Astrocyte (in vitro differentiated cells and primary cell): ENCODE measurements around the gene CENPX.

Source experiments
- CTCF ChIP-seq: IDR thresholded peaks from 2 replicates; pipeline ENCODE4 v1.5.1; 2011; ENCODE audit warnings: low read depth, mild to moderate bottlenecking, inconsistent platforms, low read length, moderate library complexity; ENCODE audit not compliant: insufficient read depth
- EZH2 ChIP-seq: IDR thresholded peaks from 2 replicates; pipeline ENCODE4 v1.6.1; 2012; ENCODE audit warnings: mild to moderate bottlenecking, low read length, inconsistent platforms; ENCODE audit not compliant: insufficient read depth

DNA sequence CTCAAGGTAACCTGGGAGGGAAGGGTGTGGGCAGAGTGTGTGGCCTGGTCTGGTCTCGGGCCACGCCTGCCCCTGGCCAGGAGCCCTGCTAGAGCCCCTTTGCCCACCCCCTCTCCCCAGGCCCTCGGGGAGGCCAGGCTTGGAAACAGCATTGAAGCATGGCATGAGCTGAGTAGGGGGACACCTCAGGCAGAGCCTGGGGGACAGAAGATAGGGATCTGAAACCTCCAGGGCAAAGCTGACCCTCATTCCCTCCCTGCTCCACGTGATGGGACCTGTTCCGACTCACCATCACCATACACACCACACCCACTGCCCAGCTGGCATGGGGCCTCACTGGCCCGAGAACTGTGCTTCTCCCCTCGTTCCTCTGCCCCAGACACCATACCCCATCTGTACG lies 26.4 kb upstream of the CENPX start:
- no peak for TF ChIP-seq CTCF
- TF ChIP-seq EZH2, result no peak
